GM18951 (cell line): ENCODE results near the gene ANG.

Source experiments
- POLR2A ChIP-seq: IDR thresholded peaks from 4 replicates; pipeline ENCODE4 v1.6.1; 2011; ENCODE audit warnings: mild to moderate bottlenecking; ENCODE audit not compliant: insufficient read length, insufficient read depth; ENCODE audit errors: extremely low read depth
- in situ Hi-C: fragments of 300-500 bp; cut with MboI; formaldehyde crosslinking; loops from one replicate; pipeline ENCODE4 v1.12.0; 2022; ENCODE audit warnings: low sequenced_read_pairs, mixed read lengths, inconsistent platforms; ENCODE audit not compliant: unreplicated experiment

Gene ANG

GRCh38 chr14:20681348-20682126 lies 7.0 kb upstream of the ANG start:
- in situ Hi-C loops = loop anchor here (10.0 kb wide), 2 partner anchors 47 to 347 kb away; partner anchors contain the start of gene CCNB1IP1

GRCh38 chr14:20682127-20682434 lies 6.5 kb upstream of the ANG start:
- no peak for TF ChIP-seq POLR2A
- in situ Hi-C loops = loop anchor here (10.0 kb wide), 2 partner anchors 47 to 347 kb away; partner anchors contain the start of gene CCNB1IP1

More at GRCh38 chr14:20681348-20682126, 7.0 kb upstream of the ANG start:
- peak; percentile 3 for TF ChIP-seq POLR2A

- in situ Hi-C loops = loop anchor here (10.0 kb wide), 2 partner anchors 48 to 348 kb away; partner anchors contain the start of gene CCNB1IP1
- TF ChIP-seq POLR2A = peak; percentile 73
Measured at GRCh38 chr14:20682435-20683124, 6.0 kb upstream of the ANG start.

- in situ Hi-C loops = loop anchor here (10.0 kb wide), 2 partner anchors 49 to 349 kb away; partner anchors contain the start of gene CCNB1IP1
Measured at GRCh38 chr14:20683125-20683890, 5.3 kb upstream of the ANG start.

GRCh38 chr14:20683891-20684661 lies 4.5 kb upstream of the ANG start, which contains the start of gene RNASE4:
Gene RNASE4 (plus strand): TSS chr14:20684560. CDS start chr14:20699372, 14,812 bp downstream.
- TF ChIP-seq POLR2A = peak; percentile 54
- in situ Hi-C loops = loop anchor here (10.0 kb wide), 2 partner anchors 49 to 349 kb away; partner anchors contain the start of gene CCNB1IP1

More at GRCh38 chr14:20683125-20683890, 5.3 kb upstream of the ANG start:
- TF ChIP-seq POLR2A = no peak

GRCh38 chr14:20684662-20685456 lies 3.7 kb upstream of the ANG start:
- TF ChIP-seq POLR2A = no peak
- in situ Hi-C loops = loop anchor here (5.0 to 10.0 kb wide), 3 partner anchors 50 to 350 kb away; partner anchors contain the start of gene CCNB1IP1

- TF ChIP-seq POLR2A = no peak
- in situ Hi-C loops = loop anchor here (5.0 to 10.0 kb wide), 3 partner anchors 52 to 352 kb away; partner anchors contain the start of gene CCNB1IP1
Measured at GRCh38 chr14:20686386-20687143, 2.0 kb upstream of the ANG start.

- no peak for TF ChIP-seq POLR2A
Measured at GRCh38 chr14:20687362-20688166, 1.0 kb upstream of the ANG start.

GRCh38 chr14:20690848-20691640 lies 2.5 kb downstream of the ANG start:
- in situ Hi-C loops = no loop called here
- TF ChIP-seq POLR2A = no peak

More at GRCh38 chr14:20687362-20688166, 1.0 kb upstream of the ANG start:
- in situ Hi-C loops = loop anchor here (5.0 to 10.0 kb wide), 3 partner anchors 53 to 353 kb away; partner anchors contain the start of gene CCNB1IP1
